ENCODE results near the gene KRT74.
"Not testable (repeated sequence)": the region's sequence is repeated elsewhere in the genome, so short reads cannot be mapped to it uniquely, and the experiment has no call there.

GRCh38 chr12:52594237-52594636 lies 20.6 kb upstream of the KRT74 start:
- TF ChIP-seq POLR2A, CTCF, EP300 (IDR thresholded peaks at IDR 0.05): not testable (repeated sequence)
